Measurements from ENCODE around the gene RNF207. TPM values are rescaled to one million over a fixed set of nuclear protein-coding genes. Genes with fewer than 3 reads are reported as not detected.
A peak's percentile ranks its signal among the peaks of the same experiment; 100 is the strongest.

Gene RNF207
- total RNA-seq, 6 experiments from 2014 or later = 8.4 to 20.5 (median 14.4) TPM

- ATAC-seq = peak in 1 of 4 donors; percentile 16
These were observed 34.3 kb upstream of the RNF207 start for GRCh38 chr1:6171548-6172124.

GRCh38 chr1:6172549-6172948 is 33.4 kb upstream of the RNF207 start:
- H3K4me1 ChIP-seq = no peaks in the 10 kb centered on the region
- no peaks in the 10 kb centered on the region for H3K9me3 ChIP-seq
- 55% methylated on average over 4 of the region's 10 CpGs for WGBS (ENCODE audit: insufficient coverage, low coverage, low lambda C conversion rate, missing lambda C conversion rate)
- no peak overlapping the region for H3K27ac ChIP-seq
- H3K27me3 ChIP-seq = no peaks in the 10 kb centered on the region
- intact Hi-C loops (cut with DNase I) = no loop called here
- H3K36me3 ChIP-seq = no peaks in the 10 kb centered on the region
- ATAC-seq = no peak
- no peak overlapping the region for H3K4me3 ChIP-seq
- DNase-seq = no peak
- no peak for TF ChIP-seq POLR2A (IDR thresholded peaks at IDR 0.05)
- TF ChIP-seq CTCF (IDR thresholded peaks at IDR 0.05) = no peak

More at GRCh38 chr1:6171548-6172124, 34.3 kb upstream of the RNF207 start:
- intact Hi-C loops (cut with DNase I) = no loop called here
- H3K27ac ChIP-seq = no peak overlapping the region
- no peak overlapping the region for H3K4me3 ChIP-seq
- no peaks in the 10 kb centered on the region for H3K36me3 ChIP-seq
- WGBS (ENCODE audit: insufficient coverage, low coverage, low lambda C conversion rate, missing lambda C conversion rate) = 29% methylated on average over 6 of the region's 10 CpGs
- no peak for DNase-seq
- H3K9me3 ChIP-seq = no peaks in the 10 kb centered on the region
- TF ChIP-seq CTCF (IDR thresholded peaks at IDR 0.05) = no peak
- no peak for TF ChIP-seq POLR2A (IDR thresholded peaks at IDR 0.05)
- no peaks in the 10 kb centered on the region for H3K27me3 ChIP-seq
- H3K4me1 ChIP-seq = no peaks in the 10 kb centered on the region

- DNase-seq (no peak), ATAC-seq (no peak)
- Histone ChIP-seq H3K27me3 (peaks cover 0 to 14% of the 10 kb centered on the region in 2 donors), H3K9me3 (no peaks in the 10 kb centered on the region), H3K27ac (no peak overlapping the region), H3K4me3 (no peak overlapping the region), H3K36me3 (no peaks in the 10 kb centered on the region), H3K4me1 (peaks cover 0 to 4% (median 0%) of the 10 kb centered on the region in 4 donors)
- TF ChIP-seq CTCF (IDR thresholded peaks at IDR 0.05) = no peak
- WGBS (ENCODE audit: insufficient coverage, low coverage, low lambda C conversion rate, missing lambda C conversion rate) = 61% methylated on average over 4 of the region's 5 CpGs
- intact Hi-C loops (cut with DNase I) = no loop called here
These were observed 31.1 kb upstream of the RNF207 start for GRCh38 chr1:6174621-6175410.

GRCh38 chr1:6175411-6175828 is 30.5 kb upstream of the RNF207 start:
- H3K4me3 ChIP-seq = no peak overlapping the region
- WGBS (ENCODE audit: insufficient coverage, low coverage, low lambda C conversion rate, missing lambda C conversion rate) = 84% methylated on average over 6 of the region's 6 CpGs
- no peak for DNase-seq
- H3K27me3 ChIP-seq = peaks cover 0 to 14% of the 10 kb centered on the region in 2 donors
- H3K4me1 ChIP-seq = peaks cover 0 to 4% (median 0%) of the 10 kb centered on the region in 4 donors
- no peaks in the 10 kb centered on the region for H3K36me3 ChIP-seq
- no peak for ATAC-seq
- intact Hi-C loops (cut with DNase I) = no loop called here
- no peak for TF ChIP-seq POLR2A (IDR thresholded peaks at IDR 0.05)
- no peak for TF ChIP-seq CTCF (IDR thresholded peaks at IDR 0.05)
- H3K9me3 ChIP-seq = no peaks in the 10 kb centered on the region
- no peak overlapping the region for H3K27ac ChIP-seq
